Measurements from ENCODE around the gene LCN2. TPM values are rescaled to one million over a fixed set of nuclear protein-coding genes. Genes with fewer than 3 reads are reported as not detected.
A peak's percentile ranks its signal among the peaks of the same experiment; 100 is the strongest.

LCN2 gene
- polyA plus RNA-seq, 1 experiment, result not detected

DNA sequence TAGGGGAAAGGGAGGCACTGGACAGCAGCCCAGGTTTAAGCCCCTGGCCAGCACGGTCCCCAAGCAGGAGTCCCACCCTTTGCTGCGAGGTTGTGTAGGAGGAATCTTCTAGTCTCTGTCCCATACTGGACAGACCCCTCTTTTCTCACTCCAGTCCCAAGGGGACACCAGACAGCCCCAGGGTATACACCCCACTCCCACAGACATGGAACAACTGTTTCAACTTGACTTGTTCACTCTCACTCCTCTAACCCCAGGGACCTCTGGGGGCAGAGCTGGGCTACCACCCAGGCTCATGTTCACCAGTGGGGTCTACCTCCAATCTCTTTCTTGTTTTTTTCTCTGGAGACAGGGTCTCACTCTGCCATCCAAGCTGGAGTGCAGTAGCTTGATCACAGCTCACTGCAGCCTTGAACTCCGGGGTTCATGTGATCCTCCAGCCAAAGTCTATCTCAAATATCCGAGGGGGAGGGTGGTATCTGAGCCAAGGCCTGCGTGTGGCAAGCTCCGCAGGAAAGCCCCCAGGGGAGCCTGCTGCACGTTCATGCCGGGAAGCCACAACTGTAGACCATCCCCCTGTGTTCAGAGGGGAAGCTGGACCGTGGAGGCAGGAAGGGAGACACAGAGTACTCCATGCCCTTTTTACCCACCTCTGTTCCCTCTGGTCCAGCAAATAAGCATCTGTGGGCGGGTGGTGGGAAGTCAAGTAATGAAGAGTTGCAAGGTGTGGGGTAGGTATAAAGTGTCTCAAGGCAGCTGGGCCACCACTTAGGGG is 23.5 kb upstream of the LCN2 start:
- ChIA-PET POLR2A (no interaction called here), CTCF (interaction anchor here (0.6 to 6.1 kb wide), 13 partner anchors 9 to 192 kb away, joined by 3 to 56 read pairs (median 4); no protein-coding TSS in a partner anchor)
- no peak for TF ChIP-seq CTCF (IDR thresholded peaks at IDR 0.05; ENCODE audit: insufficient read depth, low read depth, low read length)
- DNase-seq (ENCODE audit: low read depth), result no peak
- Histone ChIP-seq H3K4me3 (ENCODE audit: low read depth, low read length) (no peak overlapping the region), H3K36me3 (ENCODE audit: control insufficient read depth, insufficient read depth, low read length) (peaks cover 12% of the 10 kb centered on the region), H3K27me3 (ENCODE audit: control insufficient read depth, insufficient read depth, low read length) (no peaks in the 10 kb centered on the region; the same call in 1 of the 2 replicates)

GRCh38 chr9:128127568-128127989 is 21.7 kb upstream of the LCN2 start, which contains the start of gene PTGES2:
PTGES2 (minus strand) TSS chr9:128127729; CDS start chr9:128127717, 12 bp downstream.
- Histone ChIP-seq H3K27me3 (ENCODE audit: control insufficient read depth, insufficient read depth, low read length) (peaks cover 6% of the 10 kb centered on the region), H3K4me3 (ENCODE audit: low read depth, low read length) (peak within 1 kb of the TSS; percentile 90), H3K36me3 (ENCODE audit: control insufficient read depth, insufficient read depth, low read length) (peaks cover 3% of the 10 kb centered on the region)
- no peak for TF ChIP-seq CTCF (IDR thresholded peaks at IDR 0.05; ENCODE audit: insufficient read depth, low read depth, low read length)
- CTCF ChIA-PET, result interaction anchor here (2.9 to 6.1 kb wide), 2 partner anchors 11 to 18 kb away, joined by 8 to 56 read pairs; no protein-coding TSS in a partner anchor
- POLR2A ChIA-PET, result no interaction called here
- DNase-seq (ENCODE audit: low read depth), result peak; percentile 8

DNA sequence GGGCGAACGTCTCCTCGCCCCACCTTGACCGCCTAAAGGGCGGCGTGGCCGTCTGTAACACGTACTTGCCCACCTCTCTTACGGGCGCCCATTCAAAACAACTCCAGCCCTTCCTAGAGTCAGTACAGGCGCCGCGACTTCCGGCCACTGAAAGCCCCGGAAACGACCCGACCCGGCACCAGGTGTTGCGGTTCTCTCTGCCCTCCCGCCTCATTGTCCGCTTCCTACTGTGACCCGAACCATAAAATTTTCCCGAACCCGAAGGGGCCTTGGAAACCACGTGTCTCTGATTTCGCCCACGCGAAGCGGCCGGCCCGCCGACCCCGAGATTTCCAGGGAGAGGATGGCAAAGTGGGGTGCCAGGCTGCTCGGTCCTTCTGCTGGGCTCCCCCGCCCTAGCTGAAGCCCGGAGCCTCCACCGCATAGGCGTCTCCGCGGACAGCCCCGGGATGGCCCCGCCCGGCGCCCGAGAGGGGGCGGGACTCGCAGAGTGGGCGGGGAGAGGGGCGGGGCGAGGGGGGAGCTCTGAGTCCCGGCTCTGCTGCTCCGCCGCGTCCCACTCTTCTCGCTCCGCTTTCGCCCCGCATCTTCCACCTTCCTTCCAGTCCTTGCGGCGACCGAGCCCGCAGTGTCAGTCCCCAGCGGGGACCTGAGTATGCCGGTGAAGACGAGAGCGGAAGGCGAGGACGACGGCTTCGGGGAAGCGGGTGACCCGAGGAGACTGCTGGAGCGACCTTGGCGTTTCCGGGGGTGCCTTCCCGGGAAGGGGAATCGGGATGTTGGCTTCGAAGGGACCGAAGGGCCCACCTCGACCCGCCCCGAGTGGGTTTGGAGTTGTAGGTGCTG is 21.0 kb upstream of the LCN2 start:
- H3K27me3 ChIP-seq (ENCODE audit: control insufficient read depth, insufficient read depth, low read length), result peaks cover 8% of the 10 kb centered on the region
- peak; percentile 38 for DNase-seq (ENCODE audit: low read depth)
- peak overlapping the region; percentile 90 for H3K4me3 ChIP-seq (ENCODE audit: low read depth, low read length)
- CTCF ChIA-PET, result interaction anchor here (0.9 to 6.1 kb wide), 7 partner anchors 11 to 186 kb away, joined by 3 to 56 read pairs (median 4); no protein-coding TSS in a partner anchor
- POLR2A ChIA-PET, result interaction anchor here (0.6 kb wide), 2 partner anchors 71 to 154 kb away, joined by 4 to 6 read pairs; no protein-coding TSS in a partner anchor
- no peak for TF ChIP-seq CTCF (IDR thresholded peaks at IDR 0.05; ENCODE audit: insufficient read depth, low read depth, low read length)
- no peaks in the 10 kb centered on the region for H3K36me3 ChIP-seq (ENCODE audit: control insufficient read depth, insufficient read depth, low read length)

DNA sequence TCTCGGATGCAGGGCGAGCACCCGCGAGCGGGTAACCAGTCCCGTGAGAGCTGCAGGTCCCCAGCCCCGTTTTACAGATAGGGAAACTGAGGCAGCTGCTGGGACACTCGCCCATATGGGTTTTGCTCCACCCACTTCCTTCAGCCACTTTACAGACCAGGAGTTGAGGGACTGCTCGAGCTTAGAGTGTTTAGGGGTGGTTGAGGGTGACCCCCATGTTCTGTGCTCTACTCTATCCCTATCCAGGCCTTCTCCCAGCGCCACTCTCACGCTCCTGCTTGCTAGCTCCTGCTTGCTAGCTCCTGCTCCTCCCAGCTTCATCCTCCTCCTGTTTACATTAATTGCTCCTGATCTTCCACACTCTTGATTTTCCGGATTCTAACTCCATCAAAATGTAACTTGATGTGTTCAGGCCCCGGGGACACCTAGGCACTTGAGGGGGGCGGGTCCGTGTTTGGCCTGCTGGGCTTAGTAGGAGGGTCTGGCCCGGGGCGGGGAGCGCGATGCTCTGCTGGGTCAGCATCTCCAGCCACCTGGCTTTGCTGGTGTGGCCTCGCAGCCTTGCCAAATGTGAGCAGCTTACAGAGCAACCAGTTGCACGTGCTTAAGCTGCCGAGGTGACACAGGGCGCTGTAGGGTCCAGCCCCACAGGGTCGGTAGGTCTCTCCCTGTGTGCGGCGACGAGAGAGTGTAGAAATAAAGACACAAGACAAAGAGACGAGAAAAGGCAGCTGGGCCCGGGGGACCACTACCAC is 20.2 kb upstream of the LCN2 start:
- Histone ChIP-seq H3K36me3 (ENCODE audit: control insufficient read depth, insufficient read depth, low read length) (no peaks in the 10 kb centered on the region), H3K27me3 (ENCODE audit: control insufficient read depth, insufficient read depth, low read length) (peaks cover 9% of the 10 kb centered on the region), H3K4me3 (ENCODE audit: low read depth, low read length) (peak overlapping the region; percentile 90)
- ChIA-PET POLR2A (interaction anchor here (0.6 kb wide), 2 partner anchors 70 to 153 kb away, joined by 4 to 6 read pairs; no protein-coding TSS in a partner anchor), CTCF (interaction anchor here (0.9 to 6.1 kb wide), 10 partner anchors 12 to 187 kb away, joined by 3 to 56 read pairs (median 3); no protein-coding TSS in a partner anchor)
- TF ChIP-seq CTCF (IDR thresholded peaks at IDR 0.05; ENCODE audit: insufficient read depth, low read depth, low read length), result no peak
- DNase-seq (ENCODE audit: low read depth), result no peak

Data from BJ (cell line).